Prostate gland (tissue), 2 donors: ENCODE results near the gene CNTN4.

ENCODE experiments used
- CTCF ChIP-seq, 4 experiments: fragments of 200-600 bp in 2 of 4; fragments of 450-650 bp in 2 of 4; sonication (generic) in 2 of 4; IDR thresholded peaks; 1 replicate in 3 of 4; 2 replicates in 1 of 4; pipeline ENCODE4 v1.5.1; 2016 to 2019; ENCODE audit warnings: antibody characterized with exemption in 4 of 4, mild to moderate bottlenecking in 2 of 4, moderate library complexity in 2 of 4
- POLR2A ChIP-seq: fragments of 450-650 bp; IDR thresholded peaks from one replicate; pipeline ENCODE4 v1.6.1; 2016; ENCODE audit warnings: antibody characterized with exemption, mild to moderate bottlenecking
- POLR2AphosphoS5 ChIP-seq: sonication (generic); formaldehyde crosslinking; IDR thresholded peaks from one replicate; pipeline ENCODE4 v1.6.1; 2017; ENCODE audit warnings: antibody characterized with exemption

- TF ChIP-seq POLR2A, result no peak
- no peak for TF ChIP-seq CTCF (IDR thresholded peaks at IDR 0.05)
- TF ChIP-seq POLR2AphosphoS5, result no peak
Observed at GRCh38 chr3:2940062-2940461, 841.4 kb downstream of the CNTN4 start.
